Neural cell (in vitro differentiated cells): ENCODE results near the gene HSD17B8.
"Not testable (repeated sequence)": the region's sequence is repeated elsewhere in the genome, so short reads cannot be mapped to it uniquely, and the experiment has no call there.

Source experiments
- CTCF ChIP-seq: fragments of 450-650 bp; IDR thresholded peaks from 2 replicates; pipeline ENCODE4 v1.5.1; 2014; ENCODE audit warnings: antibody characterized with exemption, mild to moderate bottlenecking, moderate library complexity; ENCODE audit not compliant: poor library complexity, severe bottlenecking
- EP300 ChIP-seq: fragments of 450-650 bp; conservative IDR thresholded peaks from 2 replicates; pipeline ENCODE4 v1.6.1; 2014; ENCODE audit warnings: antibody characterized with exemption, mild to moderate bottlenecking, moderate library complexity; ENCODE audit not compliant: poor library complexity, severe bottlenecking
- EZH2 ChIP-seq: fragments of 200-600, 300-800 bp; shearing (Covaris generic), sonication (generic); IDR thresholded peaks from 2 replicates; pipeline ENCODE4 v1.6.1; 2014; ENCODE audit warnings: antibody characterized with exemption, low read length, borderline replicate concordance, mild to moderate bottlenecking; ENCODE audit not compliant: insufficient read depth, poor library complexity, severe bottlenecking
- POLR2AphosphoS5 ChIP-seq: IDR thresholded peaks from 2 replicates; pipeline ENCODE4 v1.6.1; 2012
- RAD21 ChIP-seq: fragments of 450-650 bp; conservative IDR thresholded peaks from 2 replicates; pipeline ENCODE4 v1.6.1; 2014; ENCODE audit warnings: antibody characterized with exemption, mild to moderate bottlenecking, moderate library complexity
- REST ChIP-seq: IDR thresholded peaks from 2 replicates; pipeline ENCODE4 v1.6.1; 2012; ENCODE audit warnings: borderline replicate concordance
- SMC3 ChIP-seq: fragments of 450-650 bp; conservative IDR thresholded peaks from 2 replicates; pipeline ENCODE4 v1.6.1; 2014; ENCODE audit warnings: antibody characterized with exemption, mild to moderate bottlenecking, moderate library complexity; ENCODE audit not compliant: poor library complexity
- TAF1 ChIP-seq: IDR thresholded peaks from 2 replicates; pipeline ENCODE4 v1.6.1; 2012; ENCODE audit warnings: low read depth

GRCh38 chr6:33226503-33227120 is 22.2 kb downstream of the HSD17B8 start:
- TF ChIP-seq CTCF, EZH2, REST, SMC3, RAD21, TAF1, POLR2AphosphoS5, EP300: not testable (repeated sequence)
